ENCODE data around the gene ZNF513.
A peak's percentile ranks its signal among the peaks of the same experiment; 100 is the strongest.

ZNF513 gene

GRCh38 chr2:27381577-27382181 lies 1.1 kb upstream of the ZNF513 start:
- no peak for DNase-seq (ENCODE audit: low read depth)

- DNase-seq (ENCODE audit: low read depth): no peak
Observed at GRCh38 chr2:27379836-27380625, 503 bp downstream of the ZNF513 start.

GRCh38 chr2:27379383-27379835 lies 1.1 kb downstream of the ZNF513 start:
- DNase-seq (ENCODE audit: low read depth): no peak

GRCh38 chr2:27378809-27379290 lies 1.7 kb downstream of the ZNF513 start:
- no peak for DNase-seq (ENCODE audit: low read depth)

- no peak for DNase-seq (ENCODE audit: low read depth)
Observed at GRCh38 chr2:27378096-27378808, 2.3 kb downstream of the ZNF513 start.

GRCh38 chr2:27377618-27378095 lies 2.9 kb downstream of the ZNF513 start:
- DNase-seq (ENCODE audit: low read depth): no peak

GRCh38 chr2:27376866-27377617 lies 3.5 kb downstream of the ZNF513 start:
- no peak for DNase-seq (ENCODE audit: low read depth)

- no peak for DNase-seq (ENCODE audit: low read depth)
Observed at GRCh38 chr2:27376151-27376865, 4.2 kb downstream of the ZNF513 start.

- DNase-seq (ENCODE audit: low read depth): no peak
Observed at GRCh38 chr2:27375513-27376099, 4.9 kb downstream of the ZNF513 start.

GRCh38 chr2:27373567-27373966 lies 7.0 kb downstream of the ZNF513 start:
- no peak for DNase-seq (ENCODE audit: low read depth)

GRCh38 chr2:27372937-27373336 lies 7.6 kb downstream of the ZNF513 start:
- DNase-seq (ENCODE audit: low read depth): no peak

GRCh38 chr2:27370816-27371620 lies 9.5 kb downstream of the ZNF513 start:
- no peak for DNase-seq (ENCODE audit: low read depth)

GRCh38 chr2:27370026-27370815 lies 10.3 kb downstream of the ZNF513 start, which contains the start of the genes EIF2B4 and SNX17:
Gene EIF2B4, minus strand, starts transcription at chr2:27370338. Its CDS starts 24 bp downstream, at chr2:27370314.
Gene SNX17, plus strand, starts transcription at chr2:27370616. Its CDS starts 128 bp downstream, at chr2:27370744.
- DNase-seq (ENCODE audit: low read depth): peak; percentile 99

GRCh38 chr2:27369471-27370025 lies 11.0 kb downstream of the ZNF513 start:
- no peak for DNase-seq (ENCODE audit: low read depth)

GRCh38 chr2:27363933-27364332 lies 16.6 kb downstream of the ZNF513 start:
- DNase-seq (ENCODE audit: low read depth): no peak

GRCh38 chr2:27362678-27363420 lies 17.7 kb downstream of the ZNF513 start:
- DNase-seq (ENCODE audit: low read depth): no peak

GRCh38 chr2:27356382-27357181 lies 24.0 kb downstream of the ZNF513 start, which contains the start of gene GTF3C2:
Gene GTF3C2, minus strand, starts transcription at chr2:27356764. Its CDS starts 13,210 bp downstream, at chr2:27343554.
- peak; percentile 86 for DNase-seq (ENCODE audit: low read depth)

All from stimulated activated CD8-positive, alpha-beta memory T cell treated with anti-CD3 and anti-CD28 coated beads, Interleukin-15, amount 100 ng/mL, for 1 hour (primary cell).